H9 (cell line): ENCODE measurements around the gene DCLRE1A. TPM values are rescaled to one million over a fixed set of nuclear protein-coding genes. Genes with fewer than 3 reads are reported as not detected.

Experiments
- DNase-seq: peaks from one replicate; pipeline ENCODE4 v3.0.0-alpha.2; 2017
- H2AFZ ChIP-seq: one replicate; pipeline ENCODE4 v1.6.1; 2013; ENCODE audit warnings: mild to moderate bottlenecking, low read length, control low read depth, moderate library complexity
- H2AK5ac ChIP-seq: 2 replicates; pipeline ENCODE4 v1.6.1; 2013; ENCODE audit warnings: low read length, control low read depth, mixed read lengths; ENCODE audit not compliant: insufficient read length
- H2BK120ac ChIP-seq: one replicate; pipeline ENCODE4 v1.6.1; 2013; ENCODE audit warnings: low read depth, mild to moderate bottlenecking, low read length, control low read depth, inconsistent platforms; ENCODE audit not compliant: poor library complexity, severe bottlenecking
- H2BK12ac ChIP-seq: 2 replicates; pipeline ENCODE4 v1.6.1; 2013; ENCODE audit warnings: low read length, control low read depth, mixed read lengths, low read depth; ENCODE audit not compliant: insufficient read length
- H2BK15ac ChIP-seq: 2 replicates; pipeline ENCODE4 v1.6.1; 2013; ENCODE audit warnings: low read depth, low read length, control low read depth
- H2BK20ac ChIP-seq: one replicate; pipeline ENCODE4 v1.6.1; 2013; ENCODE audit warnings: low read depth, mild to moderate bottlenecking, low read length, control low read depth, inconsistent platforms; ENCODE audit not compliant: poor library complexity, severe bottlenecking
- H2BK5ac ChIP-seq: 2 replicates; pipeline ENCODE4 v1.6.1; 2013; ENCODE audit warnings: low read length, control low read depth, mixed read lengths; ENCODE audit not compliant: insufficient read length
- H3K14ac ChIP-seq: 2 replicates; pipeline ENCODE4 v1.6.1; 2013; ENCODE audit warnings: low read length, control low read depth; ENCODE audit not compliant: insufficient read depth
- H3K18ac ChIP-seq: 2 replicates; pipeline ENCODE4 v1.6.1; 2013; ENCODE audit warnings: low read depth, mild to moderate bottlenecking, mixed read lengths, low read length, control low read depth; ENCODE audit not compliant: insufficient read length
- H3K23ac ChIP-seq: 2 replicates; pipeline ENCODE4 v1.6.1; 2013; ENCODE audit warnings: low read length, control low read depth, mixed read lengths, low read depth; ENCODE audit not compliant: insufficient read length
- H3K23me2 ChIP-seq: 2 replicates; pipeline ENCODE4 v1.6.1; 2013; ENCODE audit warnings: low read depth, mild to moderate bottlenecking, mixed read lengths, low read length, control low read depth; ENCODE audit not compliant: insufficient read length, poor library complexity, severe bottlenecking
- H3K27ac ChIP-seq: 2 replicates; pipeline ENCODE4 v1.5.1; 2013; ENCODE audit warnings: low read length, control low read depth, mixed read lengths, low read depth; ENCODE audit not compliant: insufficient read length
- H3K27me3 ChIP-seq: 2 replicates; pipeline ENCODE4 v1.6.1; 2013; ENCODE audit warnings: low read length, control low read depth, inconsistent platforms; ENCODE audit not compliant: insufficient read depth
- H3K4ac ChIP-seq: 2 replicates; pipeline ENCODE4 v1.6.1; 2013; ENCODE audit warnings: low read depth, mild to moderate bottlenecking, control low read depth, inconsistent platforms, low read length, moderate library complexity
- H3K4me1 ChIP-seq: 2 replicates; pipeline ENCODE4 v1.6.1; 2013; ENCODE audit warnings: low read length, control low read depth, inconsistent platforms; ENCODE audit not compliant: insufficient read depth
- H3K4me2 ChIP-seq: 2 replicates; pipeline ENCODE4 v1.6.1; 2013; ENCODE audit warnings: low read length, control low read depth, mixed read lengths; ENCODE audit not compliant: insufficient read length, insufficient read depth
- H3K56ac ChIP-seq: 2 replicates; pipeline ENCODE4 v1.6.1; 2013; ENCODE audit warnings: low read depth, mild to moderate bottlenecking, mixed read lengths, low read length, control low read depth; ENCODE audit not compliant: insufficient read length
- H3K79me1 ChIP-seq: 2 replicates; pipeline ENCODE4 v1.6.1; 2013; ENCODE audit warnings: low read depth, mild to moderate bottlenecking, moderate library complexity, low read length, control low read depth, inconsistent platforms; ENCODE audit not compliant: insufficient read depth, poor library complexity, severe bottlenecking
- H3K79me2 ChIP-seq: 2 replicates; pipeline ENCODE4 v1.6.1; 2013; ENCODE audit warnings: low read length, control low read depth, inconsistent platforms; ENCODE audit not compliant: insufficient read depth
- H3K9ac ChIP-seq: 2 replicates; pipeline ENCODE4 v1.6.1; 2013; ENCODE audit warnings: low read length, control low read depth, mixed read lengths; ENCODE audit not compliant: insufficient read length; ENCODE audit errors: extremely low read depth
- H3K9me3 ChIP-seq: one replicate; pipeline ENCODE4 v1.6.1; 2013; ENCODE audit warnings: low read depth, low read length, inconsistent platforms; ENCODE audit not compliant: control insufficient read depth
- H3T11ph ChIP-seq: one replicate; pipeline ENCODE4 v1.6.1; 2013; ENCODE audit warnings: mild to moderate bottlenecking, low read length, control low read depth, inconsistent platforms
- H4K20me1 ChIP-seq: one replicate; pipeline ENCODE4 v1.6.1; 2013; ENCODE audit not compliant: control insufficient read depth, insufficient read length, insufficient read depth
- H4K5ac ChIP-seq: 2 replicates; pipeline ENCODE4 v1.6.1; 2013; ENCODE audit warnings: low read depth, mild to moderate bottlenecking, mixed read lengths, low read length, control low read depth; ENCODE audit not compliant: insufficient read length
- H4K8ac ChIP-seq: replicated peaks from 2 replicates; pipeline ENCODE4 v1.6.1; 2013; ENCODE audit warnings: low read length, control low read depth, mixed read lengths, low read depth; ENCODE audit not compliant: insufficient read length
- H4K91ac ChIP-seq: 2 replicates; pipeline ENCODE4 v1.6.1; 2013; ENCODE audit warnings: low read depth, mild to moderate bottlenecking, moderate library complexity, mixed read lengths, low read length, control low read depth; ENCODE audit not compliant: insufficient read length
- H3K27ac Mint-ChIP-seq, 3 experiments: 2 replicates in 2 of 3; 3 replicates in 1 of 3; pipeline ENCODE4 v1.8.0; 2020 to 2021; ENCODE audit warnings: mixed read lengths in 3 of 3, mild to moderate bottlenecking in 1 of 3, moderate library complexity in 1 of 3
- H3K27me3 Mint-ChIP-seq: 2 replicates; pipeline ENCODE4 v1.8.0; 2021; ENCODE audit warnings: low read depth, mild to moderate bottlenecking, moderate library complexity, mixed read lengths
- H3K36me3 Mint-ChIP-seq, 3 experiments: 2 replicates in 2 of 3; 3 replicates in 1 of 3; pipeline ENCODE4 v1.8.0; 2020 to 2021; ENCODE audit warnings: low read depth in 3 of 3, mixed read lengths in 3 of 3; ENCODE audit not compliant: insufficient read depth in 1 of 3
- H3K4me1 Mint-ChIP-seq, 2 experiments: 2 replicates each; pipeline ENCODE4 v1.8.0; 2020; ENCODE audit warnings: mixed read lengths in 2 of 2
- H3K4me3 Mint-ChIP-seq, 2 experiments: 2 replicates in 1 of 2; 3 replicates in 1 of 2; pipeline ENCODE4 v1.8.0; 2020 to 2021; ENCODE audit warnings: mild to moderate bottlenecking in 2 of 2, mixed read lengths in 2 of 2, moderate library complexity in 1 of 2
- H3K9me3 Mint-ChIP-seq, 2 experiments: 2 replicates in 1 of 2; 3 replicates in 1 of 2; pipeline ENCODE4 v1.8.0; 2020; ENCODE audit warnings: mild to moderate bottlenecking in 2 of 2, mixed read lengths in 2 of 2, moderate library complexity in 1 of 2
- CTCF ChIP-seq: fragments of 200-600 bp; sonication (generic); conservative IDR thresholded peaks from 3 replicates; pipeline ENCODE4 v1.8.0; 2021; ENCODE audit warnings: antibody characterized with exemption, mild to moderate bottlenecking
- WGBS: extraction: QIAGEN DNeasy Blood & Tissue Kit; methylation state at CpG from one replicate; pipeline ENCODE4 v1.1.7; 2013; ENCODE audit warnings: missing lambda C conversion rate, low lambda C conversion rate, mixed read lengths; ENCODE audit not compliant: insufficient read length; ENCODE audit errors: extremely low coverage; 5-methylcytosine and 5-hydroxymethylcytosine counted together
- total RNA-seq: library from RNA; stranded (reverse); gene quantifications from 2 replicates; pipeline ENCODE4 v1.2.1, GENCODE V29; 2021

DCLRE1A gene
- total RNA-seq, 1 experiment from 2014 or later = 9.9 TPM

GRCh38 chr10:113891476-113891875 is 37.6 kb upstream of the DCLRE1A start:
- Mint-ChIP-seq H3K4me3 (no peak overlapping the region), H3K4me1 (no peaks in the 10 kb centered on the region), H3K36me3 (peaks cover 12 to 42% (median 35%) of the 10 kb centered on the region in 3 experiments), H3K27me3 (no peaks in the 10 kb centered on the region), H3K9me3 (peaks cover 2 to 8% of the 10 kb centered on the region in 2 experiments; a peak in 2 of 5 replicates), H3K27ac (peak overlapping the region in 2 of 3 experiments; percentile 73 to 75; a peak in 1 of 7 replicates)
- Histone ChIP-seq H3K14ac (no peak overlapping the region), H3K27ac (no peak overlapping the region), H3K9ac (no peak overlapping the region), H2BK20ac (no peak overlapping the region), H2BK120ac (no peak overlapping the region), H3T11ph (no peak overlapping the region), H3K56ac (no peak overlapping the region), H2BK5ac (no peak overlapping the region), H3K4me1 (no peaks in the 10 kb centered on the region), H3K4ac (no peak overlapping the region), H4K91ac (no peak overlapping the region), H3K23me2 (no peaks in the 10 kb centered on the region), H2AK5ac (no peak overlapping the region), H3K27me3 (no peaks in the 10 kb centered on the region), H4K5ac (no peak overlapping the region), H2BK15ac (no peak overlapping the region), H3K9me3 (no peaks in the 10 kb centered on the region), H2BK12ac (no peak overlapping the region), H4K20me1 (no peaks in the 10 kb centered on the region), H3K79me2 (no peaks in the 10 kb centered on the region), H3K18ac (no peak overlapping the region), H3K4me2 (no peak overlapping the region), H3K79me1 (no peaks in the 10 kb centered on the region), H2AFZ (no peak overlapping the region), H3K23ac (no peak overlapping the region), H4K8ac (no peak overlapping the region)
- TF ChIP-seq CTCF = no peak
- no CpG with 5 or more reads among the region's 3 CpGs for WGBS
- DNase-seq = no peak
